ENCODE measurements around the gene CYB561D1.
A peak's percentile ranks its signal among the peaks of the same experiment; 100 is the strongest.
"Not testable (repeated sequence)": the region's sequence is repeated elsewhere in the genome, so short reads cannot be mapped to it uniquely, and the experiment has no call there.

The CYB561D1 gene, protein sequence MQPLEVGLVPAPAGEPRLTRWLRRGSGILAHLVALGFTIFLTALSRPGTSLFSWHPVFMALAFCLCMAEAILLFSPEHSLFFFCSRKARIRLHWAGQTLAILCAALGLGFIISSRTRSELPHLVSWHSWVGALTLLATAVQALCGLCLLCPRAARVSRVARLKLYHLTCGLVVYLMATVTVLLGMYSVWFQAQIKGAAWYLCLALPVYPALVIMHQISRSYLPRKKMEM

DNA sequence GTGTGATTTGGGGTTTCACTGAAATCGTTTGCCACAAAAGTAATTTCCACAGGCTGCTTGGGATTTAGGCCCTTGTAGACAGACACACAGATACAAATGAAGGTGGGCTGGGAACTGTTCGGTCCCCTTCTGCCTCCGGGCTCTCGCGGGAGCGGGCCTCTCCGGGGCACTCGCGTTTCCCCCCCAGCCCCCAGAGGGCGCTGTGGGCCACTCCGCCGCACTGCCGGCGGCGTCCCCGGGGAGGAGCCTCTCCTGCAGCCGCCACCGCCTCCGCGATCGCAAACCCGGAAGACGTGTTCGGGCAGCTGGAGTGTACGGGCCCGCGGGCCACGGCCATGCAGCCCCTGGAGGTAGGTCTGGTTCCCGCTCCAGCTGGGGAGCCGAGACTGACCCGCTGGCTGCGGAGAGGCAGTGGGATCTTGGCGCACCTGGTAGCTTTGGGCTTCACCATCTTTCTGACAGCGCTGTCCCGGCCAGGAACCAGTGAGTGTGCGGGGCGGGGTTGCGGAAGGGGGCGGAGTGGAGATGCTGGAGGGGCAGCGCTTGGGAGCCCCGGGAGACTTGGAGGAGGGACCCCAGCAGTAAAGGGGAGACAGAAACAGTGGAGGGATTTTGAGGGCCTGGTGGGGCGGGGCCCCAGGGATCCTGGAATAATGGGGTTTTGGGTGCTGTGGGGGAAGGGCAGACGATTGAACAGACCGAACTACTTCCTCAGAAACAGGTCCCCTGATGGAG lies at the start of gene CYB561D1:
CYB561D1 (plus strand) TSS at position 290 of the 735 bp plus-strand sequence; CDS start at position 336, 46 bp downstream.
- peak; percentile 50 to 75 for DNase-seq

- peak; percentile 16 to 25 for DNase-seq
Measured at GRCh38 chr1:109444346-109444745, 49.5 kb upstream of the CYB561D1 start.

GRCh38 chr1:109445949-109446695 lies 47.8 kb upstream of the CYB561D1 start:
- not testable (repeated sequence) for DNase-seq

- DNase-seq: no peak
Measured at GRCh38 chr1:109447524-109447923, 46.4 kb upstream of the CYB561D1 start.

GRCh38 chr1:109454497-109455133 lies 39.3 kb upstream of the CYB561D1 start:
- no peak for DNase-seq

GRCh38 chr1:109457819-109458218 lies 36.1 kb upstream of the CYB561D1 start:
- no peak for DNase-seq

- DNase-seq: peak; percentile 22
Measured at GRCh38 chr1:109466125-109466451, 27.8 kb upstream of the CYB561D1 start.

- DNase-seq: peak in 1 of 2 experiments; percentile 24
Measured at GRCh38 chr1:109466452-109467300, 27.2 kb upstream of the CYB561D1 start, which contains the start of gene SYPL2. Gene SYPL2 (plus strand): TSS chr1:109466546. CDS start chr1:109466844, 298 bp downstream.

GRCh38 chr1:109467301-109467777 lies 26.6 kb upstream of the CYB561D1 start:
- no peak for DNase-seq

DNA sequence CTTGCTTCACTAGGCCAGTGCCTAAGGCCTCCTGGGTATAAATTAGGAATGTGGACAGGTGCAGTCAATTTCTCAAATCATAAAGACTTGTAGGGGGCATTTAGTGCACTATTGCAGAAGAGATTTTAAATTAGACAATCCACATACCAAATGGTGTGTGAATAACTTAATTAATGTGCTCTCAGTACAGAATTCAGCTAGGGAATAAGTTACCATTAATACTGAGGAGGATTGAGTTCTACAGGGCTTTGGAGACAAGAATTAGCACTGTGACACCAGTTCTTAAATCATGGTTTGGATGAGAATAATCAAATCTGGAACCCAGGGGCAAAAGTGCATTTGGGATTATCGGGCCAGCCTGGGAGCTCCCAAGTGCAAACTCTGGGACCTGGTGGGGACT lies 25.8 kb upstream of the CYB561D1 start:
- DNase-seq: no peak

DNA sequence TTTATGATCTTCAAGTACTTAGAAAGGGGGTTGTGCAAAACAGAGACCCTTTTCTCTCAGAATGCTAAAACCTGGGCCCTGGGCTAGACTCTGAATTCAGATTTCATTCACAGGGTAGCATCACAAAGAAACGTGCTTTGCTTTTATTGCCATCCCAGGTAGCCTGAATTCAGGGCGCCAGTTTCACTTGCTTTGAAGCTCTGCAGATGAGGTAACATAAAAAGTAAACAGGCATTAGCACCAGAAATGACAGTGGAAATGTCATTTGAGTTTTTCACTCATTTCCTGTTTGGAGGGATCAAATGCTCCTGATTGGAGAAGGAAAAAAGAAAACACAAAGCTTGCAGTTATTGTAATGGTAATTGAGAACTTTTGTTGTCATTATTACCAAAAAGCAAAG lies 25.0 kb upstream of the CYB561D1 start:
- no peak for DNase-seq

DNA sequence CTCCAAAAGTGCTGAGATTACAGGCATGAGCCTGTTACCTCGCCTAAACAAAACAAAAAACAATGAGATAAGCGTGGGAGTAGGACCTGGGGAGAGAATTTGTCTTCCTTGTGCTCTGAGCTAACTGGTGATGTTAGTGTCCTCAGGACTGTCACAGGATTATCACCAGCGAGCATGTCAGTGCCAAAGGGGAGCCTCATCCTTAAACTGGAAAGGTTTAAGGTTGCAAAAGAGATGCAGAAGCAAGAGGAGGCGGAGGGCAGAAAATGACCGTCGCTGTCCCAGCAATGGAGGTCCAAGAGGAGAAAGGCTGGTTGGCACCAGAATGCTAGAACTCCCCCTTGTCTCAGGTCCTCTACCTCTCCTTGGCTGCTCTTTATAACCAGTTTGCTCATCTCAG lies 23.6 kb upstream of the CYB561D1 start:
- DNase-seq: no peak

DNA sequence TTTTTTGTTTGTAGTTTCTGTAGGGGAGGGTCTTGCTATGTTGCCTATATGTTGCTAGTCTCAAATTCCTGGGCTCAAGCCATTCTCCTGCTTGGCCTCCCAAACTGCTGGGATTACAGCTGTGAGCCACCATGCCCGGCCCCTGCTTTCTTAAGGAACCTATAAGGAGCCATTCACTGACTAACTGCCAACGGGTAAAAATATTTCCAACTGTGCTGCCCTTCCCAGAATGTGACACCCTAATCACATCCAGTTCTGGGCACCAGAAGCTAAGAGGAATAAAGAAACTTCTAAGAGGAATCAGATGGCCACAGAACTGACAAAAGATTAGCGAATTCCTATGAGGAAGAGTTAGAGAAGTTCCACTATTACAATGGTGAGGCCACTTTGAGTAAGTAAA lies 21.1 kb upstream of the CYB561D1 start:
- no peak for DNase-seq

GRCh38 chr1:109473284-109474057 lies 20.4 kb upstream of the CYB561D1 start:
- not testable (repeated sequence) for DNase-seq

DNA sequence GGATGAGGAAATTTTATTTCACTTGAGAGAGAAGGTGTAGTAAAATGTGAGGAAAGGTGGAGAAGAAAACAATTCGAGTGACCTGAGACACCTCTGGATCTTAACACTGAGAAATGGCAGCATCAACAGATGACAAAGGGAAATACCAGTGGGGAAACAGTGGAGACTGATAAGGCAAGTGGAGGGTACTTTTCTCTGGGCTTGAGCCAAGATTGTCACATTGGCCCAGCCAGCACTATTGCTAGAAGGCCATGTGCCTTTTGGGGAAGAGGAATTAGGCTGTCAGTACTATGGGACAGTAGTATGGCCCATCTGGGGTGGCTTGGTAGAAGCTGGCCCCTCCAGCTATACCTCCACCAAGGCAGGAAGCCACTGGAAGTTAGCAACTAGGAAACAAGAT lies 19.2 kb upstream of the CYB561D1 start:
- DNase-seq: no peak

- DNase-seq: no peak
Measured at GRCh38 chr1:109475261-109475660, 18.6 kb upstream of the CYB561D1 start.

DNA sequence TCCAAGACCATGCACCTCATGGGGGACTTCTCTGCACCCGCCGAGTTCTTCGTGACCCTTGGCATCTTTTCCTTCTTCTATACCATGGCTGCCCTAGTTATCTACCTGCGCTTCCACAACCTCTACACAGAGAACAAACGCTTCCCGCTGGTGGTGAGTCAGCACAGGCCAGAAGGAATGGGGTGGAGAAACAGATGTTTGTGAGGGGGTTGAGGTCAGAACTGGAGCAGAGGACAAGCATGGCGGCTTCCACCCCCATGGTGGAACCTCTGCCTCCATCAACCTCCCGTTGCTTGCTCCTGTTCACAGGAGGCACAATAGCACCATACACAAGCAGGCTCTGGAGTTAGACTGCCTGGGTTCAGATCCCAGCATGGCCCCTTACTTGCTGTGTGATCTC lies 17.1 kb upstream of the CYB561D1 start:
- DNase-seq: no peak

- no peak for DNase-seq
Measured at GRCh38 chr1:109477821-109478220, 16.1 kb upstream of the CYB561D1 start.

- no peak for DNase-seq
Measured at GRCh38 chr1:109478806-109479205, 15.1 kb upstream of the CYB561D1 start.

- DNase-seq: no peak
Measured at GRCh38 chr1:109479311-109479710, 14.6 kb upstream of the CYB561D1 start.

DNA sequence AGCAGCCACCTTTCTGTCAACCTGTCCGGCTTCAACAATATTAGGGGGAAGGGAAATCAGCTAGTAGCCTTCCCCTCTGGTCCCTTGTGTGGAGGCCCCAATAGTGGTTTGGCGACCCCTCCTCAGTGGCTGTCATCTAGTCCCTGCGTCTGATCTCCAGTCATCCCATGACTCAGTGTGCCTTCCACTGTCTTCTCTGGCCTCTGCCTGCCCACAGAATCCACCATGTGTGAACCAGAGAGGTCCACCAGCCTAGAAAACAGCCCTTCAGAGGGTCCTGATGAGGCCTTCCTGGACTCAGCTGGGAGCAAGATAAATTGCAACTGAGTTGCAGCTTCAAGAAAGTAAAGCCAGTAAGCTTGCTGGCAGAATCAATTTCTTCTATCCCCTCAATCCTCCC lies 14.0 kb upstream of the CYB561D1 start:
- DNase-seq: no peak

Data from NCI-H524 (cell line).